GM21381 (cell line): ENCODE data around the gene PRSS1.
"Not testable (repeated sequence)": the region's sequence is repeated elsewhere in the genome, so short reads cannot be mapped to it uniquely, and the experiment has no call there.

Source experiments
- ATAC-seq: cut with Tn5 transposase; IDR thresholded peaks from one replicate; pipeline ENCODE4 v1.9.1; 2021; ENCODE audit warnings: mild to moderate bottlenecking, moderate library complexity; ENCODE audit not compliant: unreplicated experiment

The PRSS1 gene

GRCh38 chr7:142745745-142746144, 3.5 kb upstream of the PRSS1 start:
- no peak for ATAC-seq

- no peak for ATAC-seq
Measured at GRCh38 chr7:142746264-142746663, 3.0 kb upstream of the PRSS1 start.

- ATAC-seq, result not testable (repeated sequence)
Measured at GRCh38 chr7:142748410-142748809, 862 bp upstream of the PRSS1 start.

DNA sequence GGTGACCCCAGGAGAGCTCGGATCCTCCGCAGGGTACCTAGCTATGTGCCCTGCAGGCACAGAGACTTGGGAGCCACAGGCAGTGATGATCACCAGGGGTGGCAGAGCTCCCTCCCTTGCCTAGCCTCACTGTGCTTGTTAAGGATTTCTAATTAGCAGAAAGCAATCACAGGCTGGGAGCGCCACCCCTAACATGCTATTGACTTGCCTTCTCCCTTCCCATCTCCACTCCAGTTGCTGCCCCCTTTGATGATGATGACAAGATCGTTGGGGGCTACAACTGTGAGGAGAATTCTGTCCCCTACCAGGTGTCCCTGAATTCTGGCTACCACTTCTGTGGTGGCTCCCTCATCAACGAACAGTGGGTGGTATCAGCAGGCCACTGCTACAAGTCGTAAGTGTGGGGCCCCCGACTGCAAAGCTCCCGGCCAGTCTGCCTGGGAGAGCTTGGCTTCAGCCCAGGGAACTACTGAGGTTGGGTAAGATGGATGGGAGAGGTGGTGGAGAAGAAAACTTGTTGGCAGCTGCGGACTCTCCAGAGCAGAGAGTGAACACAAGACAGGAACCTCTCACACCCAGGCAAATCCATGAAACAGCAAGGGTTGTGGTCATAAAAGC, 1.2 kb downstream of the PRSS1 start:
- ATAC-seq, result no peak

DNA sequence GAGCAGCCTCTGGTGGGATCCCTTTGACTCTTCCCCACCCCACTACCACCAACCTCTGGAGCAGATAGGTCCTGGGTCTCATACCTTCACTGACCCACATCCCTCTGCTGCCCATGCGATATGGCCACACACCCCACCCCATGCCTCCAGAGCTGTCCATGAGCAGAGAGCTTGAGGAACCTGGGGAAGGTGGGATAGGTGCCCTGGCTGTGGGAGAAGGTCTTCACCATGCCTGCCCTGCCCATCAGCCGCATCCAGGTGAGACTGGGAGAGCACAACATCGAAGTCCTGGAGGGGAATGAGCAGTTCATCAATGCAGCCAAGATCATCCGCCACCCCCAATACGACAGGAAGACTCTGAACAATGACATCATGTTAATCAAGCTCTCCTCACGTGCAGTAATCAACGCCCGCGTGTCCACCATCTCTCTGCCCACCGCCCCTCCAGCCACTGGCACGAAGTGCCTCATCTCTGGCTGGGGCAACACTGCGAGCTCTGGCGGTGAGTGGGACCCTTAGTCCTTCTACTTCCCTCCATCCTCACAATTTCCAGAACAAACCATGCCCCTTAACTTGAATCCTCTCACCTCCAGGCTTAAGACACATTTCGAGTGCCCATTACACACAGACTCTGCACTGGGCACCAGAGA, 2.4 kb downstream of the PRSS1 start:
- not testable (repeated sequence) for ATAC-seq

GRCh38 chr7:142752376-142753225, 3.3 kb downstream of the PRSS1 start:
- no peak for ATAC-seq

DNA sequence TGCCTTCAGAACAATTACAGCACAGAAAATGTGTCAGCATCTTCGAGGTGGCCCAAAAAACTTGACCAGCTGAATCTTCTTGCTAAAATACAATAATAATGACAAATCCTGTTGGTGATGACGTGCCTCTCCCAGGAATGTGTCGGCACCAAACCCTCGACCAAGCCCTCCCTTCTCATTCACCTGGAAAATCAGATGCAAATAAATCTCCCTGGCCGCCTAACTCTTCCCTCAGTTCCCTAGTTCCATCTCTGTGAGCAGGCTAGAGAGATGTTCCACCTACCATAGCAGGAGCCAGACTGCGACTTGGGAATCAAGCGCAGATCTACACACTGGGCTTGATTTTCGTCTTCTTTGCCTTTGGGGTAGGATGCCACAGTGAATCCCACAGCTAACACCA, 4.1 kb downstream of the PRSS1 start:
- ATAC-seq, result no peak

DNA sequence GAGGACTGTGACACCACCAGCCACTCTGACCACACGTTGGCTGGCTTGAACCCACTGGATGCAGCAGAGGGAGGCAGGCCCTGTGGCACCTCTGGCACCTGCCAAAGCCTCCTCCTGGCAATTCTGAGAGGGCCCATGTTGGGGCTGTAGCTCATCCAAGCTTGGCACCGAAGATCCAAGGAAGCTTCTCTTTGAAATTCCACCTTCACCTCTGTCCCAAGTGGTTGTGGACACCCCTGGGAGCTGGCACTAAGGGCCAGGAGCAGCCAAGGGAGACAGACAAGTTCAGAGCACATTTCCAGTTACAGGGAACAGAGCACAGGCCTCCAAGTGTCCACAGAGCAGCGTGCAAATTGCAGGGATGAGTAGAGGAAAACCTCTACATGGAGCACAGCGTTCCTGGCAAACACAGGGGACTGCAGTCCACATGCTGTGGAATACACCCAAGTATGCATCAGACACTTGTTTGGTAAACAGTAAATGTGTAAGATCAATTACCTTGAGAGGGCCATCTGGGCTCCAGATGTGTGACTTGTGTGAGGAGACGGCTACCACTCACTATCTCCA, 4.7 kb downstream of the PRSS1 start:
- not testable (repeated sequence) for ATAC-seq

DNA sequence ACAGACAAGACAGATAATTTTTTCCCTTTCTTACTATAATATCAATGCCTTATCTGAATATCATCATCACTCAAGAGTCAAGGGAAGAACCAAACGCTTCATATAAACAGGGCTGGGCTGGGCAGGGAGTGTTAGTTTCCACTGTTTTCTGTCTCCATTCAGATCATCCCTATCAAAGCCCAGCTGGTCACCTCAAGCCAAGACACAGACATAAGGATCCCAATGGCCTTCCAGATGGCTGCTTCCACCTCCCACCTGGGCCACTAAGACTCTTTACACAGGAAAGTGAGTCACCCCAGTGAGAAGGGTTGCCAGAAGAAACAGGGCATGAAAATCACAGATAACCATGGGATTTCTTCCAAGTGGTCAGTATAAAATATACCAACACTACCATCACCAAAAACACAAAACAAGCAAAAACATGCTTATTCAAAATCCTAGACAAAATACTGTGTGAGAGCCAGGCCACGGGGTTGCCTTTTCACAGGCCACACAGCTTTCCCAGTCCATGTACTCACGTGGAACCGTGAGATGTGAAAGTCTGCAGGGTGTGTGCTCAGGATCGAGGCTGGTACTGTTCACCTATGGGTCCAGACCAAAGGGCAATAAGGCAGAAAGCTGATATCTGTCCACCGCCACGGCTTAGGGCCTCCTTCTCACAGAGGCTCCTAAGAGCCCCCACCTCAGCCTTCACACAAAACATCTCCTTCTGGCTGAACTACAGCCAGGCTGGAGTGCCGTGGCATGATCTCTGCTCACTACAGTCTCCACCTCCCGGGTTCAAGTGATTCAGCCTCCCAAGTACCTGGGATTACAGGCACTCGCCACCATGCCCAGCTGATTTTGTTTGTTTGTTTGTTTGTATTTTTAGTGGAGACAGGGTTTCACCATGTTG, 5.7 kb downstream of the PRSS1 start:
- no peak for ATAC-seq

DNA sequence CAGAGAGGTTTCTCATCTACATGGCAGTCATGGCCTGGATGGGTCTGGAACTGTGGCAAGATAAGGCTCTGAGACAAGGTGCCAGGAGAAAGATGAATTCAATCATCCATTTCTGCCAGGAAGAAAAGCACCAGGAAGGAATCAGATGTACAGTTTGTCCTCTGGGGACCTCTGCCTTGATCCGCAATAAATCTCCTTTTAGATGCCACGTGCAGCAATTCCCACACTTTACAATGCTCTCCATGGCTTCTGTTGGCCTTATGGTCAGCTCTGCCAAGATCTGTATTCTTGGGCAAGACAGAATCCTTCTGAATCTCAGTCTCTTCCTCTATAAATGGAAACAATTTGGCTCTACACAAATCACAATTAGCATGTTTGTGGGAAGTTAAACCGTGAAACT, 9.0 kb downstream of the PRSS1 start:
- not testable (repeated sequence) for ATAC-seq

DNA sequence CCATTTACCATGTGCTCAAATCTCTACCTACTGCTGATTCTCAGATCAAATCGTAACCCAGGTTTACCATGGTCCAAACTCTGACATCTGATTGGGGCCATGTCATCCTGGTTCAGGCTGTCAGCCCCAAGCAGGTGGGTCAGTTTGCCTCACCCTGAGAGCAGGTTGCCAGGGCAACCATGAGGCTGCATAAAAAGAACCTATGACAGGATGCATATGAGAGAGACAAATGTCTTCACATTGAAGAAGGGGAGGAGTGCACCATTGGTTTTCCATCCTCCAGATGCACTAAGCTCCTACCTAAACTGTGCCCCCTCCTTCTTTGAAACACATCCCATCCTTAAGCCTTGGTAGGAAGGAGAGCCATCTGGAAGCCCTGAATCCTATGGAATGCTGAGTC, 10.2 kb downstream of the PRSS1 start:
- ATAC-seq, result no peak

DNA sequence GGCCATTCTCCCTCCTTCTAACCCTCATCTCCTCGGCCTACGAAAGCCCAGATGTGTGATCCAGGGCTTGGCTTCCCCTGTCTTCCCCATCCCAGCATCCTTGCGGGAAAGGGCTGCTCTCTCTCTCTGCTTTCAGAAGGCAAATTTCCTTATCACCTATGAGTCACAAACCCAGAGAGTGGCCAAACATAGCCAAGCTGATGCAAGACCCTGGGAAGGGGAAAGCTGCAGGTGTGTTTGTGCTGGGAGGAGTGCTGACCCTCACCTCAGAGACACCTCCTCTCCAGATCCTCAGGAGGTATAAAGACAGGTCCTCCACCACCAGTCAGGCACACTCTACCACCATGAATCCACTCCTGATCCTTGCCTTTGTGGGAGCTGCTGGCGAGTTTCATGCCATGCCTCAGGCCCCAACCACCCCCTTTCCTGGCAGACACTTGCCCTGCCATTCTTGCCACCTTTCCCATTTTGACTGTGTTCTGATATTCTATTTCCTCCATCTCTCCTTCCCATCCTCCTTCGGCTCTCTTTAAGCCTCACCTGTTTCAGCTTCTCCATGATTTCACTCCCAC, 10.9 kb downstream of the PRSS1 start:
- ATAC-seq, result no peak

- not testable (repeated sequence) for ATAC-seq
Measured at GRCh38 chr7:142761606-142762005, 12.3 kb downstream of the PRSS1 start.

DNA sequence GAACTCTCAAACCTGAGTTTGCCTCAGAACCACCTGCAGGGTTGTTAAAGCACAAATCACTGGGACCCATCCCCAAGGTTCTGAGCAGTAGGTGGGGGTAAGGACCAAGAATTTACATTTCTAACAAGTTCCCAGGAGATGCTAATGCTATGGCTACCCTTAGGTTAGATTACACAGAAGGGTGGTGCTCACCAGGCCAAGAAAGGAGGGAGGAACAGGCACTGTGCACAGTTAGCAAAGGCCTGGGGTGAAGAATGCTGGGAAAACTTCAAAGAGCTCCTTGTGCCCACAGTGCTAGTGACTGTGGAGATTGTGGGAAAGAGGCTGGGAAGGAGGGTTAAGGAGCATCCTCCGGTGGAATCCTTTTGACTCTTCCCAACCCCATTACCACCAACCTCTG, 12.8 kb downstream of the PRSS1 start:
- ATAC-seq, result no peak

DNA sequence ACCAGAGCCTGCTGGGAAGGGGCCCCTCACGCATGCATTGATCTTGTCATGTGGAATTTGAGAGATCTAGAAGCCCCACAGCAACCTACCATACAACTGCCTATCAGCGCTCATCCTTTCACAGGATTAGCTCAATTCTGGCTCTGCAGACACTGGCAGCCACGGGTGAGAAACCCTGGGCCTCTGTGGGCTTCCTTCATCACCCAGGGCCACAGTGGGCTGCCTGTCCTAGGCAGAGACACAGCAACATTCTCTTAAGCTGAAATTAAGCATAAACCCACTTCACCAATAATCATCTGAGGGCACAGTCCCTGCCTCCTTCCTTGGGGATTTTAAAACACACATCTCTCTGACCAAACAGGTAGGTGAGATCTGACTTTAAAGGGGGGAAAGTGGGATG, 18.2 kb downstream of the PRSS1 start:
- no peak for ATAC-seq

GRCh38 chr7:142767861-142768260, 18.6 kb downstream of the PRSS1 start:
- no peak for ATAC-seq

- ATAC-seq, result not testable (repeated sequence)
Measured at GRCh38 chr7:142768885-142769284, 19.6 kb downstream of the PRSS1 start.

DNA sequence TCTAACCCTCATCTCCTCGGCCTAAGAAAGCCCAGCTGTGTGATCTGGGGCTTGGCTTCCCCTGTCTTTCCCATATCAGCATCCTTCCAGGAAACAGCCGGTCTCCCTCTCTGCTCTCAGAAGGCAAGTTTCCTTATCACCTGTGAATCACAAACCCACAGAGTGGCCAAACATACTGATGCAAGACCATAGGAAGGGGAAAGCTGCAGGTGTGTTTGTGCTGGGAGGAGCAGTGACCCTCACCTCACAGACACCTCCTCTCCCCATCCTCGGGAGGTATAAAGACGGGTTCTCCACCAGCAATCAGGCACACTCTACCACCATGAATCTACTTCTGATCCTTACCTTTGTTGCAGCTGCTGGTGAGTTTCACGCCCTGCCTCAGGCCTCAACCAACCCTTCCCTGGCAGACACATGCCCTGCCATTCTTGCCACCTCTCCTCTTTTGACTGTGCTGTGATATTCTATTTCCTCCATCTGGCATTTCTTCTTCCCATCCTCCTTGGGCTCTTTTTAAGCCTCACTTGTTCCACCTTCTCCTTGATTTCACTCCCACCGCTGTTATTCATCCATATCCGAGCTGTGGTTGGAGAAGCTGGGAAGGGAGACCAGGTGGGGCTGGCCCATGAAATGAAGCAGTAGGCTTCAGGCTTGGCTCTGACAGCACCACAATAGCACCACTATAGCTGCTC, 21.5 kb downstream of the PRSS1 start, which contains the start of gene PRSS2:
Gene PRSS2, plus strand, starts transcription at position 310 of the 692 bp plus-strand sequence. Its CDS starts 13 bp downstream, at position 323.
- ATAC-seq, result peak; percentile 18

DNA sequence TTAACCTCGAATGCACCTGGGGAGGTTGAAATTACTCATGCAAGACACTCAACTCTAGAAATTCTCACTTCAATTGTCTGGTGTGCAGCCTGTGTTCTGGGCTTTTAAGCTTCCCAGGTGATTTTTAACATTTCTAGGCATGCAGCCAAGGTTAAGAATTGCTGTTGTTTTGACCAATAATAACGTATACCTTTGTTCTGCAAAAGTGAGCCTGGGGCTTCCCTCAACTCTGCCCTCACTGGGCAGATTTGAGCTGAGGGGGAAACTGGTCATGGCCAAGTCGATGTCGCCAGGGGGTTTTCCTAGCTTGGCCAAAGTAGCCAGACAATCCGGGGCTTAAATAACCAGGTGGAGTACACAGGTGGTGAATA, 22.1 kb downstream of the PRSS1 start:
- ATAC-seq, result peak; percentile 84

DNA sequence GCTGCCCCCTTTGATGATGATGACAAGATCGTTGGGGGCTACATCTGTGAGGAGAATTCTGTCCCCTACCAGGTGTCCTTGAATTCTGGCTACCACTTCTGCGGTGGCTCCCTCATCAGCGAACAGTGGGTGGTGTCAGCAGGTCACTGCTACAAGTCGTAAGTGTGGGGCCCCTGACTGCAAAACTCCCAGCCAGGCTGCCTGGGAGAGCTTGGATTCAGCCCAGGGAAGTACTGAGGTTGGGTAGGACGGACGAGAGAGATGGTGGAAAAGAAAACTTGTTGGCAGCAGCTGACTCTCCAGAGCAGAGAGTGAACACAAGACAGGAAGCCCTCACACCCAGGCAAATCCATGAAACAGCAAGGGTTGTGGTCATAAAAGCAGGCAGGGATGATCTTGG, 22.8 kb downstream of the PRSS1 start:
- ATAC-seq, result no peak
